Measurements from ENCODE around the gene ERO1A.
"Not testable (repeated sequence)": the region's sequence is repeated elsewhere in the genome, so short reads cannot be mapped to it uniquely, and the experiment has no call there.

Gene ERO1A

DNA sequence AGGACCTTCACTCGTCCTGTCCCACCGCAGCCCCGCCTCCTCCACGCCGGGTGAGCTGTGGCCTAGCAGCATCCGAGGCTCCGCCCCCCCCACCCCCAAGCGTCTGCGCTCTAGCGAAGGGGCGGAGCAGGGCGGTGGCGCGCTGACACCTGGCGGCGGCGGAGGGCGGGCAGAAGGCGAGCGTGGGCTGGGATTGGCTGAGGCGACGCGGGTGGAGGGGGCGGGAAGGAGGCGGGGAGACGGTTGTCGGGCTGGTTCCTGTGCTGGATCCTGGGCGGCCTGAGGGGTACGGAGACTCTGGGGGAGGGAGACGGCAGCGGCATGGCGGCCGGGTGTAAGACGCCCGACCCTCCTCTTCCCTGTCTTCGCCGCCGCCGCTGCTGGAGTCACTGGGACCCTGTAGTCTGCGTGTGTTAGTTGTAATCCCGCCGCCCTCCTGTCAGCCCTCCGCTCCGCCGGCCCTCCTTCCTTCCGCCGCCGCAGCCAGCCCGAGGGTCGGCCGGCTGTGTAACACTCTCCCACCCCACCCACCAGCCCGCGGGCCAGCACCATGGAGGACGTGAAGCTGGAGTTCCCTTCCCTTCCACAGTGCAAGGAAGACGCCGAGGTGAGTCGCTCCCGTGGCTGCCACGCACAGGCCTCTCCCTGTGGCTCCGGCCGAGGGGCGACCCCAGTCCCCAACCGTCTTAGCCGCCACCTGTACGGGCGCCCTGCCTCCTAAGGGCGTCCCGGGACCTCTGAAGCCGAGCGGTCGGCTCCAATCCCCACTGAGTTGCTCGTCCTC, 34.8 kb upstream of the ERO1A start, which contains the start of gene STYX:
TSS of gene STYX (plus strand) at position 242 of the 784 bp plus-strand sequence. CDS start at position 551, 309 bp downstream.
- H3K4me3 ChIP-seq = peak within 1 kb of the TSS; percentile 97
- DNase-seq (ENCODE audit: low spot score) = peak; percentile 99
- H3K27ac ChIP-seq = peak within 1 kb of the TSS; percentile 73 to 96
- TF ChIP-seq, protein P1, sequence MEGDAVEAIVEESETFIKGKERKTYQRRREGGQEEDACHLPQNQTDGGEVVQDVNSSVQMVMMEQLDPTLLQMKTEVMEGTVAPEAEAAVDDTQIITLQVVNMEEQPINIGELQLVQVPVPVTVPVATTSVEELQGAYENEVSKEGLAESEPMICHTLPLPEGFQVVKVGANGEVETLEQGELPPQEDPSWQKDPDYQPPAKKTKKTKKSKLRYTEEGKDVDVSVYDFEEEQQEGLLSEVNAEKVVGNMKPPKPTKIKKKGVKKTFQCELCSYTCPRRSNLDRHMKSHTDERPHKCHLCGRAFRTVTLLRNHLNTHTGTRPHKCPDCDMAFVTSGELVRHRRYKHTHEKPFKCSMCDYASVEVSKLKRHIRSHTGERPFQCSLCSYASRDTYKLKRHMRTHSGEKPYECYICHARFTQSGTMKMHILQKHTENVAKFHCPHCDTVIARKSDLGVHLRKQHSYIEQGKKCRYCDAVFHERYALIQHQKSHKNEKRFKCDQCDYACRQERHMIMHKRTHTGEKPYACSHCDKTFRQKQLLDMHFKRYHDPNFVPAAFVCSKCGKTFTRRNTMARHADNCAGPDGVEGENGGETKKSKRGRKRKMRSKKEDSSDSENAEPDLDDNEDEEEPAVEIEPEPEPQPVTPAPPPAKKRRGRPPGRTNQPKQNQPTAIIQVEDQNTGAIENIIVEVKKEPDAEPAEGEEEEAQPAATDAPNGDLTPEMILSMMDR (IDR thresholded peaks at IDR 0.05) = no peak

DNA sequence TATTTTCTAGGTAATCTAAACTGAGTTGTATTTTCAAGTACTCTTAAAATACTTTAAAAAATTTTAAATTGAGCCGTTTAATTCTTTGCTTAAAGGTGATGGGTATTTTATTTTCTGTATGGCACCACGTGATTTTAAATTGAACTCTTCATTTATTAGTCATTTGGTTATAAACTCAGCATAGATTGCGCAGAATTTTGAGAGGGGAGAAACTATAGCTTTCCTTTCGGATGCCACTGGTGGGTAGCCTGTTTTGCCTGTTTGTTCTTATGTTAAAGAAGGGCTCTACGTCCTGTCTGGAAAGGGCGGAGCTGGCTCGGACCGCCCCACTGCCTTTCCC, 34.2 kb upstream of the ERO1A start:
- peak overlapping the region; percentile 97 for H3K4me3 ChIP-seq
- peak overlapping the region; percentile 62 to 96 for H3K27ac ChIP-seq
- DNase-seq (ENCODE audit: low spot score) = no peak
- TF ChIP-seq, protein P1 (IDR thresholded peaks at IDR 0.05) = no peak

DNA sequence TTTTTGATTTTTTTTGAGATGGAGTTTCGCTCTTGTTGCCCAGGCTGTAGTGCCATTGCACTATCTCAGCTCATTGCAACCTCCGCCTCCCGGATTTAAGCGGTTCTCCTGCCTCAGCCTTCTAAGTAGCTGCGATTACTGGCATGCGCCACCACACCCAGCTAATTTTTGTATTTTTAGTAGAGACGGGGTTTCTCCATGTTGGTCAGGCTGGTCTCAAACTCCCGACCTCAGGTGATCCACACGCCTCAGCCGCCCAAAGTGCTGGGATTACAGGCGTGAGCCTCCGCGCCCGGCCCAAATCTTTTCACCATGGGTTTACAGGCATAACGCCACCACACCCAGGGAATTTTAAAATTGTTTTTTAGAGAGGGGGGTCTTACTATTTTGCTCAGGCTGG, 33.7 kb upstream of the ERO1A start:
- not testable (repeated sequence) for H3K27ac ChIP-seq; DNase-seq (ENCODE audit: low spot score); H3K4me3 ChIP-seq

DNA sequence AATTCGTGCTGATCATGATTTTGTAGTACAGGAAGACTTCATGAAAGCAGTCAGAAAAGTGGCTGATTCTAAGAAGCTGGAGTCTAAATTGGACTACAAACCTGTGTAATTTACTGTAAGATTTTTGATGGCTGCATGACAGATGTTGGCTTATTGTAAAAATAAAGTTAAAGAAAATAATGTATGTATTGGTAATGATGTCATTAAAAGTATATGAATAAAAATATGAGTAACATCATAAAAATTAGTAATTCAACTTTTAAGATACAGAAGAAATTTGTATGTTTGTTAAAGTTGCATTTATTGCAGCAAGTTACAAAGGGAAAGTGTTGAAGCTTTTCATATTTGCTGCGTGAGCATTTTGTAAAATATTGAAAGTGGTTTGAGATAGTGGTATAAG, 32.2 kb upstream of the ERO1A start:
- H3K4me3 ChIP-seq; H3K27ac ChIP-seq; DNase-seq (ENCODE audit: low spot score): not testable (repeated sequence)

DNA sequence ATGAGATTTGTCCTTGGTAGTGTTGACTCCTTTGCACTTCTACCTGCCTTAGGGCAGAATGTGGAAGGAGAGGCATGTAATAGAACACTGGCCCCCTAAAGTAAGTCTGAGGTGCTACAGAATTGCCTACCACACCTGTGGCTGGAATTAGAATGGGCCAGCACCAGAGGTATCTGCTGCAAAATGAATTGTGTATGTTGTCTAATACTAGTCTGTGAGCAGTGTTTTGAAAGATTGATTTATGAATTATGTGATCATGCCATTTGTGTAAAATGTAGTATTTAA, 28.9 kb upstream of the ERO1A start:
- no peak overlapping the region for H3K4me3 ChIP-seq
- H3K27ac ChIP-seq = no peak overlapping the region
- no peak for DNase-seq (ENCODE audit: low spot score)
- TF ChIP-seq, protein P1 (IDR thresholded peaks at IDR 0.05) = no peak

DNA sequence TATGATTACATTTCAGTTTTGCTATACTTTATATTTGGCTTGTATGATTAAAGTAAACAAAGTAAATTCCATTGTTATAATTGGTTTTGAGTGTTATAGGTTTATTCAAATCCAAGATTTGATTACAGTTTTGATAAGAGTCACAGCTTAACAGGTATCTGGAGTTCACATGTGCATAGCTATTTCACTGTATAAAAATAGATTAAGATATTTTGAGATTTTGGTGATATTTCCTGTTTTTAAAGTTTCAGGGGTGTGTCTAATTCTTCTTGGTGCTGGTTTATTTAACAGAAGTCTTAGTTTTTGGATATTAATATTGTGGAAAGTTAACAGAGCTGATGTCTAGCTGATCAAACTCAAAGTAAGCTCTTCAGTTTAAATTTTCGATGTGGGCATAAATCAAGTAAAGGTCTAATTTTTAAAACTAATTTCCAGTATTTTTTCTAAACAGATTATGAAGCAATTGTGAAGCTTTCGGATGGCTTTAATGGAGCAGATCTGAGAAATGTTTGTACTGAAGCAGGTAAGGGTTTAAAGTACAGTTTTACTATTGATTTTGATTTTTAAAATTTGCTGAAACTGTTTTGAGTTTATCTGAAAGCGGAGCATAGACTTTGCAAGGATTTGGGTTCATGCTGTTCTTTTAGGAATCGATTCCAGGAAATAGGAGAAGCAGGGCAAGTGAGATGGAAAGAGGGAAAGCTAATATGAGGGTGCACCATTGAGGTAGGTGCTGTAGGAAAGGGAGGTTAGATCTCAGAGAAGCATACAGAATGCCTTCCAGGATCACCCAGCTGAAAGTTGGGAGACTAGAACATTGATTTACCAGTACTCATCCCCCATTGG, 28.4 kb upstream of the ERO1A start:
- H3K4me3 ChIP-seq = no peak overlapping the region
- no peak for DNase-seq (ENCODE audit: low spot score)
- H3K27ac ChIP-seq = no peak overlapping the region
- TF ChIP-seq, protein P1 (IDR thresholded peaks at IDR 0.05) = no peak

DNA sequence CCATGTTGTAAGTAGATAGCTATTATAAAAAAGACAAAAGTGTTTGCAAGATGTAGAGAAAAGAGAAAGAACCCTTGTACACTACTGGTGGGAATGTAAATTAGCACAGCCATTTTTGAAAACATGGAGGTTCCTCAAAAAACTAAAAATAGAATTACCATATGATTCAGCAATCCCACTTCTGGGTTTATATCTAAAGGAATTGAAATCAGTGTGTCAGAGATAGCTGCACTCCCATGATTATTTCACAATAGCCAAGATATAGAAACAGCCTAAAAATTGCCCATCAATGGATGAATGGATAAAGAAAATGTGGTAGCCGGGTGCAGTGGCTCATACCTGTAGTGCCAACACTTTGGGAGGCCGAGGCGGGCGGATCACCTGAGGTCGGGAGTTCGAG, 20.8 kb upstream of the ERO1A start:
- TF ChIP-seq, protein P1 (IDR thresholded peaks at IDR 0.05) = no peak
- no peak for DNase-seq (ENCODE audit: low spot score)
- no peak overlapping the region for H3K4me3 ChIP-seq
- H3K27ac ChIP-seq = no peak overlapping the region

DNA sequence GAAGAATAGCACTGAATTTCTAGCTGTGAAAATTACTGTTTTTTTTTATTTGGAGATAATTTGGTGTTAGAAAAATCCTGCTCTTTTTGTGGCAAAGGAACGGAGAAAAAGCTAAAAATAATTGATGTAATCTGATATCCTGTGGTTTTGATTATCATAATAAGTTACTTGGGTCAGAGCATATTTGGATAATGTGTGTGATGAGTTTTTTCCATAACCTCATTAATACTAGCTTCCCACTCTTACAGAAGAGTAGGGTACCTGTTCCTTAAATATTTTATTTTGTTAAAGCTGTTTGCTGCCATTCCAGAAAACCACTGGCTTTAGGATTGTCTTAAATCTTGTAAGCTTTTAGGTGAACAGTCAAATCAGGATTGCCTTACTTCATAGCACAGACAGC, 16.3 kb upstream of the ERO1A start:
- H3K4me3 ChIP-seq = no peak overlapping the region
- no peak for DNase-seq (ENCODE audit: low spot score)
- H3K27ac ChIP-seq = no peak overlapping the region
- TF ChIP-seq, protein P1 (IDR thresholded peaks at IDR 0.05) = no peak
